ENCODE data around the gene MARK2. TPM values are rescaled to one million over a fixed set of nuclear protein-coding genes. Genes with fewer than 3 reads are reported as not detected.

The MARK2 gene
- total RNA-seq, 1 donor from 2014 or later, result 44.9 TPM

- Histone ChIP-seq H3K27me3 (ENCODE audit: low read depth) (no peaks in the 10 kb centered on the region), H3K4me3 (peak overlapping the region; percentile 61), H3K27ac (no peak overlapping the region), H3K36me3 (no peaks in the 10 kb centered on the region), H3K4me1 (peaks cover 48% of the 10 kb centered on the region), H3K9me3 (no peaks in the 10 kb centered on the region)
- intact Hi-C loops (cut with DNase I), result no loop called here
- ATAC-seq (no peak), DNase-seq (no peak)
- TF ChIP-seq CTCF (IDR thresholded peaks at IDR 0.05), result peak; percentile 47
Measured at GRCh38 chr11:63915961-63916836, 77.3 kb downstream of the MARK2 start.

- intact Hi-C loops (cut with DNase I), result no loop called here
- peak; percentile 76 for DNase-seq
- no peak for TF ChIP-seq CTCF (IDR thresholded peaks at IDR 0.05)
- peaks cover 48% of the 10 kb centered on the region for H3K4me1 ChIP-seq
- H3K27me3 ChIP-seq (ENCODE audit: low read depth), result no peaks in the 10 kb centered on the region
- peak within 1 kb of the TSS; percentile 61 for H3K4me3 ChIP-seq
- peak; percentile 42 to 66 for ATAC-seq
- H3K9me3 ChIP-seq, result no peaks in the 10 kb centered on the region
- H3K27ac ChIP-seq, result peak within 1 kb of the TSS; percentile 28
- H3K36me3 ChIP-seq, result no peaks in the 10 kb centered on the region
Measured at GRCh38 chr11:63916837-63917691, 78.2 kb downstream of the MARK2 start, which contains the start of gene RCOR2. TSS of gene RCOR2 (minus strand) at chr11:63917164. CDS start at chr11:63916456, 708 bp downstream.

GRCh38 chr11:63917692-63918506 is 79.0 kb downstream of the MARK2 start:
- peak; percentile 20 to 39 for ATAC-seq
- no peaks in the 10 kb centered on the region for H3K27me3 ChIP-seq (ENCODE audit: low read depth)
- H3K36me3 ChIP-seq, result no peaks in the 10 kb centered on the region
- peak overlapping the region; percentile 28 for H3K27ac ChIP-seq
- no peak for DNase-seq
- intact Hi-C loops (cut with DNase I), result no loop called here
- H3K9me3 ChIP-seq, result no peaks in the 10 kb centered on the region
- no peak for TF ChIP-seq CTCF (IDR thresholded peaks at IDR 0.05)
- peaks cover 48% of the 10 kb centered on the region for H3K4me1 ChIP-seq
- H3K4me3 ChIP-seq, result peak overlapping the region; percentile 61

- intact Hi-C loops (cut with DNase I), result no loop called here
- Histone ChIP-seq H3K4me3 (peak overlapping the region; percentile 61), H3K27ac (peak overlapping the region; percentile 28), H3K27me3 (ENCODE audit: low read depth) (no peaks in the 10 kb centered on the region), H3K4me1 (peaks cover 48% of the 10 kb centered on the region), H3K36me3 (no peaks in the 10 kb centered on the region), H3K9me3 (no peaks in the 10 kb centered on the region)
- no peak for DNase-seq
- ATAC-seq, result no peak
- TF ChIP-seq CTCF (IDR thresholded peaks at IDR 0.05), result no peak
Measured at GRCh38 chr11:63918507-63919191, 79.7 kb downstream of the MARK2 start.

Measured in lower lobe of right lung (tissue), 2 donors.